Thyroid gland (tissue), 4 donors: Measurements from ENCODE around the gene RAB37. TPM values are rescaled to one million over a fixed set of nuclear protein-coding genes. Genes with fewer than 3 reads are reported as not detected.

Source experiments
- DNase-seq, 2 donors: peaks; one replicate each; pipeline ENCODE4 v3.0.0-alpha.2; 2019
- H3K27ac ChIP-seq, 3 donors: fragments of 200-600 bp; sonication (generic); 1 replicate in 2 of 3; 2 replicates in 1 of 3; pipeline ENCODE4 v1.5.1; 2016 to 2019; ENCODE audit warnings: mild to moderate bottlenecking in 1 of 3, moderate library complexity in 1 of 3
- H3K27me3 ChIP-seq: fragments of 200-600 bp; sonication (generic); one replicate; pipeline ENCODE4 v1.5.1; 2019
- H3K36me3 ChIP-seq, 2 donors: fragments of 200-600 bp; sonication (generic); one replicate each; pipeline ENCODE4 v1.5.1; 2016 to 2019
- H3K4me1 ChIP-seq, 2 donors: fragments of 200-600 bp; sonication (generic); one replicate each; pipeline ENCODE4 v1.5.1; 2017 to 2019
- H3K4me3 ChIP-seq, 3 donors: fragments of 200-600 bp; sonication (generic); replicated peaks in 1 of 3; 1 replicate in 2 of 3; 2 replicates in 1 of 3; pipeline ENCODE4 v1.5.1; 2016; ENCODE audit warnings: mild to moderate bottlenecking in 1 of 3
- H3K9me3 ChIP-seq: fragments of 200-600 bp; sonication (generic); one replicate; pipeline ENCODE4 v1.5.1; 2017
- POLR2A ChIP-seq, 2 donors: fragments of 450-650 bp; IDR thresholded peaks; one replicate each; pipeline ENCODE4 v1.6.1; 2017; ENCODE audit warnings: antibody characterized with exemption in 2 of 2, mild to moderate bottlenecking in 2 of 2, moderate library complexity in 1 of 2
- WGBS, 2 donors: methylation state at CpG; one replicate each; pipeline ENCODE4 v1.1.5; 2017; 5-methylcytosine and 5-hydroxymethylcytosine counted together
- intact Hi-C: fragments of 100-400 bp; cut with DNase I; formaldehyde crosslinking; loops from one replicate; pipeline ENCODE4 v1.15.1; 2023
- total RNA-seq, 4 donors: library from RNA; depleted of rRNA; stranded (reverse); fragments of >200 nt; gene quantifications; one replicate each; pipeline ENCODE4 v1.2.3, GENCODE V29; 2016
- TF ChIP-seq, protein P1 (sequence below), 6 experiments: fragments of 200-600 bp in 3 of 6; fragments of 450-650 bp in 3 of 6; sonication (generic) in 3 of 6; IDR thresholded peaks; one replicate each; pipeline ENCODE4 v1.5.1; 2016 to 2019; ENCODE audit warnings: antibody characterized with exemption in 6 of 6, mild to moderate bottlenecking in 2 of 6, inconsistent platforms in 1 of 6, moderate library complexity in 1 of 6

Gene RAB37
- total RNA-seq, 4 donors from 2014 or later = 0.33 to 1.8 (median 0.39) TPM

DNA sequence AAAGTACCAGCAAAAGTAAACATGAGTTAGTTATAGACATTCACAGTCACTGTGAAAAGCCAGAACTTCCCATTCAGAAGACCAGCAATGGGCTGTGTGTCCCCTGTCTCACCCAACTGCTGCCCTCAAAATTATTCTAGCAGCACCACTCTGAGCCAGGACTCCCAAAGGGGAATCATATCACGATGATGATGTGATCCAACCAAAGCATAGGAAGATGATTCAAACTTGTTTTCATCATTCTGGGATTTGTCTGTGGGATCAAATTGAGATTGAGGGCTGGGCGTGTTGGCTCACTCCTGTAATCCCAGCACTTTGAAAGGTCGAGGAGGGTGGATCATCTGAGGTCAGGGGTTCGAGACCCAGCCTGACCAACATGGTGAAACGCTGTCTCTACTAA lies 45.5 kb downstream of the RAB37 start:
- H3K4me1 ChIP-seq = peaks cover 9 to 14% of the 10 kb centered on the region in 2 donors
- no peak for DNase-seq
- no peak overlapping the region for H3K4me3 ChIP-seq
- 94 to 95% methylated on average over 5 of the region's 5 CpGs for WGBS, 2 donors
- H3K27ac ChIP-seq = no peak overlapping the region
- no peaks in the 10 kb centered on the region for H3K9me3 ChIP-seq
- no peak for TF ChIP-seq POLR2A (IDR thresholded peaks at IDR 0.05)
- TF ChIP-seq, protein P1, sequence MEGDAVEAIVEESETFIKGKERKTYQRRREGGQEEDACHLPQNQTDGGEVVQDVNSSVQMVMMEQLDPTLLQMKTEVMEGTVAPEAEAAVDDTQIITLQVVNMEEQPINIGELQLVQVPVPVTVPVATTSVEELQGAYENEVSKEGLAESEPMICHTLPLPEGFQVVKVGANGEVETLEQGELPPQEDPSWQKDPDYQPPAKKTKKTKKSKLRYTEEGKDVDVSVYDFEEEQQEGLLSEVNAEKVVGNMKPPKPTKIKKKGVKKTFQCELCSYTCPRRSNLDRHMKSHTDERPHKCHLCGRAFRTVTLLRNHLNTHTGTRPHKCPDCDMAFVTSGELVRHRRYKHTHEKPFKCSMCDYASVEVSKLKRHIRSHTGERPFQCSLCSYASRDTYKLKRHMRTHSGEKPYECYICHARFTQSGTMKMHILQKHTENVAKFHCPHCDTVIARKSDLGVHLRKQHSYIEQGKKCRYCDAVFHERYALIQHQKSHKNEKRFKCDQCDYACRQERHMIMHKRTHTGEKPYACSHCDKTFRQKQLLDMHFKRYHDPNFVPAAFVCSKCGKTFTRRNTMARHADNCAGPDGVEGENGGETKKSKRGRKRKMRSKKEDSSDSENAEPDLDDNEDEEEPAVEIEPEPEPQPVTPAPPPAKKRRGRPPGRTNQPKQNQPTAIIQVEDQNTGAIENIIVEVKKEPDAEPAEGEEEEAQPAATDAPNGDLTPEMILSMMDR (IDR thresholded peaks at IDR 0.05) = no peak
- intact Hi-C loops = no loop called here
- H3K36me3 ChIP-seq = no peaks in the 10 kb centered on the region
- H3K27me3 ChIP-seq = no peaks in the 10 kb centered on the region

DNA sequence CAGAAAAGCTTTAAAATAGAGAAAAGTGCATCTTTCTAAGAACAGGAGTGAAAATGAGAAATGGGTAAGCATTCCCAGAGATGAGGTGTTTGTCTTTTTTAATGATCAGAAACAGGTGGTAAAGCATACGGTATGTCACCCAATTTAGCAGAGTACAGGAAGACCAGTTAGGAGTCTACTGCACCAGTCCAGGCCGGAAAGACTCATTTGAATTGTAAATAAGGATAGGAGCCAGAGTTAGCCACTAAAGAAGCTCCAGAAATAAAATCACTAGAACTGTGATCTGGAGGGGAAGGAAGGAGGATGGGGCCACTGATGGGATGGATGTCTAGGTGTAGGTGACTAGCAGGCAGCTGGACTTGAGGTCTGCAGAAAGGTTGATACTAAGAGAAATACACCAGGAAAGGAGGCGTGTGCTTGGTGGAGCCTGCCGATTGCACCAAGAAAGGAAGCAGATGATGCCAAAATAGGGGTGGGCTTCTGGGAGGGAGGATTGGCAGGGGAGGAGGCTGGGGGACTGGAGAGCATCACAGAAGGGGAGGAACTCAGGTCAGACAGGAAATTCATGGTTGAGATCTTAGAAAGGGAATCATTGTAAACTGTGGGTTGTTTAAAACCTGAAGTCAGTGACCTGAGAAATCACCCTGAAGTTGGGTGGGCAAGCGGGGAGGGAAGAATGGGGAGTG lies 47.2 kb downstream of the RAB37 start:
- no peak overlapping the region for H3K27ac ChIP-seq
- TF ChIP-seq POLR2A (IDR thresholded peaks at IDR 0.05) = no peak
- TF ChIP-seq, protein P1 (IDR thresholded peaks at IDR 0.05) = no peak
- no peaks in the 10 kb centered on the region for H3K36me3 ChIP-seq
- no peaks in the 10 kb centered on the region for H3K9me3 ChIP-seq
- H3K4me3 ChIP-seq = no peak overlapping the region
- intact Hi-C loops = no loop called here
- H3K27me3 ChIP-seq = no peaks in the 10 kb centered on the region
- no peak for DNase-seq
- WGBS, 2 donors = 89% methylated on average over 5 of the region's 5 CpGs
- H3K4me1 ChIP-seq = peaks cover 9 to 12% of the 10 kb centered on the region in 2 donors

DNA sequence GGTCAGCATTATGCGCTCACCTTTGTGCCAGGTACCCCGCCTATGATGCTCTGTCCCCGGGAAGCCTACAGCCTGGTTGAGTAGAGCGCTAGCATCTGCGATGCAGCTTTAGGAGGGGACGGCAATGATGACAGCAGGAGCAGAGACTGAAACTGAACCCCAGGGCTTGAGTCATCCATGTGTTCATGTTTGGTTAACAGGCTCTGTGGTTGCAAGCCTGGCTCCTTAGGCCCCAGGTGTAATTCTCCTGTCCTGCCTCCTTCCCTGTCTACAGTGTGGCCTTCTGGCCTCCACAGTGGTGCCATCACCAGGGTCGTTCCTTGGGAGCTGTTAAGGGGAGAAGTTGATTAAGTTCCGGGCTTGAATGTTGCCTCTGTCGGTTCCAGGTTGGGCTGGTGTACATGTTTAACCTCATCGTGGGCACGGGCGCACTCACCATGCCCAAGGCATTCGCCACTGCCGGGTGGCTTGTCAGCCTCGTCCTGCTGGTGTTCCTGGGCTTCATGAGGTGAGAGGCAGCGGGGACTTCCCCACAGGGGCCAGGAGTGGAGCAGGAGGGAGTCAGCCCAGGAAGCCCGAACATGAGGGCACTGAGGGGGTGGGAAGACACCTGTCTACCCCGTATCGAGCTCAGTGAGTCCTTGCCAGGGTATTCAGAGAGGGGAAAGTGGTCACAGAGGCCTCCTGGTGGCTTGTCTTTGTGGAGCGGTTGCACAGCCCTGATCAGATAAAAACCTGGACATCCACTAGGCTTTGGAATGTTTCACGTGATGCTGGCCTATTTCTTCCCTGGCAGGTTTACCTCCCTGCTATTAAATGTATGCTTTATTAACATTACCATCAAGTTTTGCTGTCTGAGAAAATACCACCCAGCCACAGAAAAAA lies 48.3 kb downstream of the RAB37 start:
- WGBS, 2 donors = 69 to 76% methylated on average over 17 to 21 of the region's 21 CpGs
- DNase-seq = peak; percentile 46 to 51
- no peaks in the 10 kb centered on the region for H3K27me3 ChIP-seq
- no peaks in the 10 kb centered on the region for H3K36me3 ChIP-seq
- peak overlapping the region in 1 of 3 donors; percentile 28 for H3K27ac ChIP-seq
- TF ChIP-seq, protein P1 (IDR thresholded peaks at IDR 0.05) = peak in 4 of 6 experiments; percentile 5 to 39 (median 30)
- TF ChIP-seq POLR2A (IDR thresholded peaks at IDR 0.05) = no peak
- intact Hi-C loops = loop anchor here (5.0 kb wide), 1 partner anchor 43 kb away; no protein-coding TSS in a partner anchor
- peaks cover 9 to 12% of the 10 kb centered on the region in 2 donors for H3K4me1 ChIP-seq
- H3K4me3 ChIP-seq = no peak overlapping the region
- H3K9me3 ChIP-seq = no peaks in the 10 kb centered on the region

DNA sequence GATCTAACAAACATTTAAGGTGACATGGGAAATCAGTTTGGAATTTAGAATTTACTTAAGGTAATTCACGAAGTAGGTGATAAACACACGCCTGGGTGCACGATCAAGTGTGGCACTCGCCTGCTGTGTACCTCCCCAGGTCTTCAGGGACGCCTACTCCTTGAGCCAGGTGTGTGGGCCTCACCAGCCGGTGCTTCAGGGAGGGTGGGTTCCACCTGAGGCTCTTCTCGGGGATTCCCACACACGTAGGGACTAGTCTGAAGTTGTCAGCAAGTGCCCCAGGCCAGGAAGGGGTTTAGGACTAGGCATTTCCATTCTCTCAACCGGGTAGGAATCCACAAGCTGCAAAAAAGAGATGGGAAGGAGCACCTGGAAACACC lies 48.9 kb downstream of the RAB37 start:
- 36 to 43% methylated on average over 9 of the region's 9 CpGs for WGBS, 2 donors
- Histone ChIP-seq H3K4me1 (peaks cover 9 to 12% of the 10 kb centered on the region in 2 donors), H3K4me3 (no peak overlapping the region), H3K27ac (no peak overlapping the region), H3K36me3 (no peaks in the 10 kb centered on the region), H3K9me3 (no peaks in the 10 kb centered on the region), H3K27me3 (no peaks in the 10 kb centered on the region)
- DNase-seq = peak; percentile 76 to 79
- intact Hi-C loops = loop anchor here (5.0 kb wide), 1 partner anchor 44 kb away; no protein-coding TSS in a partner anchor
- TF ChIP-seq, protein P1 (IDR thresholded peaks at IDR 0.05) = peak in 1 of 6 experiments; percentile 7
- TF ChIP-seq POLR2A (IDR thresholded peaks at IDR 0.05) = no peak
